Measurements from ENCODE around the gene LRRC27.

- no peak for TF ChIP-seq USF1 (IDR thresholded peaks at IDR 0.05)
- no peak for TF ChIP-seq RAD21 (IDR thresholded peaks at IDR 0.05; ENCODE audit: low read depth)
- TF ChIP-seq REST (IDR thresholded peaks at IDR 0.05; ENCODE audit: low read depth), result no peak
- TF ChIP-seq MAX (IDR thresholded peaks at IDR 0.05), result no peak
- no peak for TF ChIP-seq YY1 (IDR thresholded peaks at IDR 0.05; ENCODE audit: low read depth)
- no peak for TF ChIP-seq FOXM1 (IDR thresholded peaks at IDR 0.05; ENCODE audit: borderline replicate concordance, low read depth)
- TF ChIP-seq TEAD4 (IDR thresholded peaks at IDR 0.05), result no peak
- no peak; the same call in 1 of the 2 replicates for TF ChIP-seq EP300 (IDR thresholded peaks at IDR 0.05; ENCODE audit: borderline replicate concordance)
- TF ChIP-seq NFIC (IDR thresholded peaks at IDR 0.05), result no peak
- no peak for TF ChIP-seq ZBTB7A (IDR thresholded peaks at IDR 0.05; ENCODE audit: low read depth)
- no peak for TF ChIP-seq TAF1 (IDR thresholded peaks at IDR 0.05; ENCODE audit: low read depth)
- TF ChIP-seq CREB1 (IDR thresholded peaks at IDR 0.05; ENCODE audit: low read depth), result no peak
- TF ChIP-seq EGR1 (IDR thresholded peaks at IDR 0.05), result no peak
These were observed 37.1 kb downstream of the LRRC27 start for GRCh38 chr10:132368881-132369635.
